A673 (cell line): ENCODE measurements around the gene CENPT. TPM values are rescaled to one million over a fixed set of nuclear protein-coding genes. Genes with fewer than 3 reads are reported as not detected.

ENCODE experiments used
- BruUV-seq: library from RNA; stranded (reverse); fragments of 400-500 nt; replicated peaks from 2 replicates; lab custom pipeline; 2021; lab: Mats Ljungman, UMichigan
- CTCF ChIA-PET: fragments of 300-600 bp; sonication (Branson Sonifier 250); formaldehyde crosslinking; loops from one replicate; lab custom pipeline; 2022; ENCODE audit warnings: antibody characterized with exemption; lab: Charles Lee
- POLR2A ChIA-PET: fragments of 300-600 bp; sonication (Branson Sonifier 250); formaldehyde crosslinking; loops from one replicate; lab custom pipeline; 2022; ENCODE audit warnings: antibody characterized with exemption; ENCODE audit not compliant: low non-redundant PET; lab: Charles Lee
- DNase-seq: peaks from one replicate; pipeline ENCODE4 v3.0.0-alpha.2; 2015; ENCODE audit warnings: low spot score
- H3K27ac ChIP-seq: fragments of 200-600 bp; sonication (generic); 2 replicates; pipeline ENCODE4 v1.5.1; 2016; ENCODE audit warnings: mixed run types, low read depth, mild to moderate bottlenecking, mixed read lengths, antibody characterized with exemption, low read length; ENCODE audit not compliant: poor library complexity, severe bottlenecking
- H3K27me3 ChIP-seq: fragments of 200-600 bp; sonication (generic); replicated peaks from 2 replicates; pipeline ENCODE4 v1.6.1; 2017; ENCODE audit warnings: mixed run types, low read depth, mild to moderate bottlenecking, mixed read lengths, antibody characterized with exemption, low read length; ENCODE audit not compliant: insufficient read depth, poor library complexity
- H3K36me3 ChIP-seq: fragments of 200-600 bp; sonication (generic); 2 replicates; pipeline ENCODE4 v1.6.1; 2016; ENCODE audit warnings: mixed run types, mild to moderate bottlenecking, mixed read lengths, antibody characterized with exemption, low read length; ENCODE audit not compliant: insufficient read depth, poor library complexity, severe bottlenecking
- H3K4me1 ChIP-seq: fragments of 200-600 bp; sonication (generic); 2 replicates; pipeline ENCODE4 v1.6.1; 2017; ENCODE audit warnings: mixed run types, mild to moderate bottlenecking, mixed read lengths, antibody characterized with exemption, low read length; ENCODE audit not compliant: insufficient read depth, poor library complexity, severe bottlenecking
- H3K4me3 ChIP-seq: fragments of 200-600 bp; sonication (generic); 2 replicates; pipeline ENCODE4 v1.5.1; 2016; ENCODE audit warnings: low read depth, mixed run types, mild to moderate bottlenecking, mixed read lengths, low read length; ENCODE audit not compliant: poor library complexity, severe bottlenecking
- H3K9me3 ChIP-seq: fragments of 200-600 bp; sonication (generic); 2 replicates; pipeline ENCODE4 v1.6.1; 2016; ENCODE audit warnings: mixed run types, low read depth, mild to moderate bottlenecking, mixed read lengths, antibody characterized with exemption, low read length; ENCODE audit not compliant: poor library complexity, severe bottlenecking
- CTCF ChIP-seq: fragments of 300-800, 200-600 bp; sonication (generic); conservative IDR thresholded peaks from 2 replicates; pipeline ENCODE4 v1.5.1; 2017; ENCODE audit warnings: low read depth, mild to moderate bottlenecking, antibody characterized with exemption, low read length, moderate library complexity, mixed read lengths
- EZH2 ChIP-seq: fragments of 200-600 bp; sonication (generic); IDR thresholded peaks from 2 replicates; pipeline ENCODE4 v1.6.1; 2017; ENCODE audit warnings: borderline replicate concordance, low read depth, mild to moderate bottlenecking, mixed read lengths, antibody characterized with exemption, low read length; ENCODE audit not compliant: poor library complexity, severe bottlenecking
- intact Hi-C: fragments of 100-400 bp; cut with micrococcal nuclease; formaldehyde crosslinking; loops from one replicate; pipeline ENCODE4 v1.10.0; 2022; ENCODE audit not compliant: unreplicated experiment
- total RNA-seq: library from RNA; stranded (reverse); gene quantifications from 2 replicates; pipeline ENCODE4 v1.2.3, GENCODE V29; 2021

Gene CENPT
- total RNA-seq, 1 experiment from 2014 or later: 52.9 TPM

DNA sequence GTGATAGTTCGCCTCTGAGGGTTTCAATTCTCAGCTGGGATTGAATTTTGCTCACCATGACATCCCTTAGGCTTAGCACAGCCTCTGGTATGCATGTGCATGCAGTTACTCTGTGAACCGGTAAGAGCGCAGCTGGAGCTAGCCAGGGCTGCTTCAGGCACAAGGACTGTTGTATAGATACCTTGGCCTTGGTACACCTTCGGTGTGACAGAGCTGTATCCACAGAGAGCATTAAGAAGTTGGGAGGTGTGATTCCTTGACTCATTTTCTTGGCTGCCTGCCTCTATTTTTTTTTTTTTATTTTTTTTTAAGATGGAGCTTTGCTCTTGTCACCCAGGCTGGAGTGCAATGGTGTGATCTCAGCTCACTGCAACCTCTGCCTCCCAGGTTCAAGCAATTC is 3.0 kb downstream of the CENPT start:
- CTCF ChIA-PET: interaction anchor here (1.9 kb wide), 1 partner anchor 28 kb away, joined by 5 read pairs; no protein-coding TSS in a partner anchor
- Histone ChIP-seq H3K9me3 (no peaks in the 10 kb centered on the region), H3K4me3 (peak overlapping the region; percentile 89), H3K4me1 (peaks cover 34% of the 10 kb centered on the region), H3K27me3 (no peaks in the 10 kb centered on the region), H3K27ac (peak overlapping the region; percentile 22), H3K36me3 (no peaks in the 10 kb centered on the region)
- TF ChIP-seq EZH2 (no peak), CTCF (no peak)
- no TSS peak for BruUV-seq
- POLR2A ChIA-PET: no interaction called here
- no peak for DNase-seq
- intact Hi-C loops: no loop called here

- no peak for DNase-seq
- H3K27me3 ChIP-seq: no peaks in the 10 kb centered on the region
- H3K27ac ChIP-seq: peak overlapping the region; percentile 99
- H3K4me3 ChIP-seq: peak overlapping the region; percentile 89
- ChIA-PET CTCF (no interaction called here), POLR2A (no interaction called here)
- BruUV-seq: TSS peak; percentile 18
- peaks cover 34% of the 10 kb centered on the region for H3K4me1 ChIP-seq
- TF ChIP-seq CTCF: no peak
- TF ChIP-seq EZH2: no peak
- intact Hi-C loops: no loop called here
- no peaks in the 10 kb centered on the region for H3K9me3 ChIP-seq
- H3K36me3 ChIP-seq: no peaks in the 10 kb centered on the region
Measured at GRCh38 chr16:67843343-67843765, 4.1 kb downstream of the CENPT start.

- BruUV-seq: no TSS peak
- ChIA-PET CTCF (no interaction called here), POLR2A (no interaction called here)
Measured at GRCh38 chr16:67842509-67843342, 4.8 kb downstream of the CENPT start.

More at GRCh38 chr16:67842509-67843342, 4.8 kb downstream of the CENPT start:
- H3K27me3 ChIP-seq: no peaks in the 10 kb centered on the region
- peak; percentile 74 for DNase-seq
- TF ChIP-seq CTCF (peak; percentile 33; the same call in 1 of the 2 replicates), EZH2 (no peak)
- peak overlapping the region; percentile 89 for H3K4me3 ChIP-seq
- intact Hi-C loops: no loop called here
- H3K36me3 ChIP-seq: no peaks in the 10 kb centered on the region
- H3K4me1 ChIP-seq: peaks cover 29% of the 10 kb centered on the region
- no peaks in the 10 kb centered on the region for H3K9me3 ChIP-seq
- H3K27ac ChIP-seq: peak overlapping the region; percentile 99
